ENCODE data around the gene LAYN.

LAYN gene

GRCh38 chr11:111585371-111585770 is 44.9 kb downstream of the LAYN start:
- no peak for TF ChIP-seq FOXP2 (optimal IDR thresholded peaks at IDR 0.05; ENCODE audit: control extremely low read depth, extremely low read length, insufficient read depth)
- no peak for TF ChIP-seq EZH2 (IDR thresholded peaks at IDR 0.05)
- no peak for TF ChIP-seq POLR2AphosphoS5 (IDR thresholded peaks at IDR 0.05; ENCODE audit: borderline replicate concordance, low read depth, low read length)
- no peak overlapping the region for H3K9ac ChIP-seq (ENCODE audit: insufficient read length)
- no peak overlapping the region for H3K4me3 ChIP-seq
- no peaks in the 10 kb centered on the region for H3K9me3 ChIP-seq (ENCODE audit: low read depth, low read length)
- DNase-seq (ENCODE audit: low read depth, low spot score): no peak
- no peaks in the 10 kb centered on the region for H3K36me3 ChIP-seq (ENCODE audit: insufficient read depth, low read length)
- H3K27ac ChIP-seq: no peak overlapping the region

- no peak for DNase-seq (ENCODE audit: low read depth, low spot score)
- Histone ChIP-seq H3K27ac (no peak overlapping the region), H3K9ac (ENCODE audit: insufficient read length) (no peak overlapping the region), H3K4me3 (no peak overlapping the region), H3K36me3 (ENCODE audit: insufficient read depth, low read length) (no peaks in the 10 kb centered on the region), H3K9me3 (ENCODE audit: low read depth, low read length) (no peaks in the 10 kb centered on the region)
- no peak for TF ChIP-seq EZH2 (IDR thresholded peaks at IDR 0.05)
- no peak for TF ChIP-seq POLR2AphosphoS5 (IDR thresholded peaks at IDR 0.05; ENCODE audit: borderline replicate concordance, low read depth, low read length)
- no peak for TF ChIP-seq FOXP2 (optimal IDR thresholded peaks at IDR 0.05; ENCODE audit: control extremely low read depth, extremely low read length, insufficient read depth)
These were observed 45.9 kb downstream of the LAYN start for GRCh38 chr11:111586388-111586831.

GRCh38 chr11:111589114-111589513 is 48.6 kb downstream of the LAYN start:
- no peak for DNase-seq (ENCODE audit: low read depth, low spot score)

GRCh38 chr11:111589886-111590499 is 49.5 kb downstream of the LAYN start:
- no peaks in the 10 kb centered on the region for H3K36me3 ChIP-seq (ENCODE audit: insufficient read depth, low read length)
- H3K9ac ChIP-seq (ENCODE audit: insufficient read length): no peak overlapping the region
- TF ChIP-seq EZH2 (IDR thresholded peaks at IDR 0.05) (no peak), POLR2AphosphoS5 (IDR thresholded peaks at IDR 0.05; ENCODE audit: borderline replicate concordance, low read depth, low read length) (no peak), FOXP2 (optimal IDR thresholded peaks at IDR 0.05; ENCODE audit: control extremely low read depth, extremely low read length, insufficient read depth) (no peak)
- H3K27ac ChIP-seq: no peak overlapping the region
- H3K9me3 ChIP-seq (ENCODE audit: low read depth, low read length): no peaks in the 10 kb centered on the region
- DNase-seq (ENCODE audit: low read depth, low spot score): no peak
- H3K4me3 ChIP-seq: no peak overlapping the region

More at GRCh38 chr11:111589114-111589513, 48.6 kb downstream of the LAYN start:
- H3K36me3 ChIP-seq (ENCODE audit: insufficient read depth, low read length): no peaks in the 10 kb centered on the region
- H3K9ac ChIP-seq (ENCODE audit: insufficient read length): no peak overlapping the region
- H3K27ac ChIP-seq: no peak overlapping the region
- TF ChIP-seq FOXP2 (optimal IDR thresholded peaks at IDR 0.05; ENCODE audit: control extremely low read depth, extremely low read length, insufficient read depth): no peak
- no peak for TF ChIP-seq POLR2AphosphoS5 (IDR thresholded peaks at IDR 0.05; ENCODE audit: borderline replicate concordance, low read depth, low read length)
- no peak for TF ChIP-seq EZH2 (IDR thresholded peaks at IDR 0.05)
- H3K9me3 ChIP-seq (ENCODE audit: low read depth, low read length): no peaks in the 10 kb centered on the region
- H3K4me3 ChIP-seq: no peak overlapping the region

GRCh38 chr11:111591187-111591960 is 50.9 kb downstream of the LAYN start:
- TF ChIP-seq EZH2 (IDR thresholded peaks at IDR 0.05): no peak
- no peak for TF ChIP-seq FOXP2 (optimal IDR thresholded peaks at IDR 0.05; ENCODE audit: control extremely low read depth, extremely low read length, insufficient read depth)
- no peak for TF ChIP-seq POLR2AphosphoS5 (IDR thresholded peaks at IDR 0.05; ENCODE audit: borderline replicate concordance, low read depth, low read length)
- DNase-seq (ENCODE audit: low read depth, low spot score): no peak
- H3K9ac ChIP-seq (ENCODE audit: insufficient read length): no peak overlapping the region

GRCh38 chr11:111592491-111592890 is 52.0 kb downstream of the LAYN start:
- no peak for DNase-seq (ENCODE audit: low read depth, low spot score)
- H3K4me3 ChIP-seq: no peak overlapping the region
- no peak overlapping the region for H3K27ac ChIP-seq
- H3K9ac ChIP-seq (ENCODE audit: insufficient read length): no peak overlapping the region
- TF ChIP-seq FOXP2 (optimal IDR thresholded peaks at IDR 0.05; ENCODE audit: control extremely low read depth, extremely low read length, insufficient read depth) (no peak), EZH2 (IDR thresholded peaks at IDR 0.05) (no peak), POLR2AphosphoS5 (IDR thresholded peaks at IDR 0.05; ENCODE audit: borderline replicate concordance, low read depth, low read length) (no peak)
- no peaks in the 10 kb centered on the region for H3K36me3 ChIP-seq (ENCODE audit: insufficient read depth, low read length)
- H3K9me3 ChIP-seq (ENCODE audit: low read depth, low read length): no peaks in the 10 kb centered on the region

More at GRCh38 chr11:111591187-111591960, 50.9 kb downstream of the LAYN start:
- no peak overlapping the region for H3K27ac ChIP-seq
- no peaks in the 10 kb centered on the region for H3K9me3 ChIP-seq (ENCODE audit: low read depth, low read length)
- H3K36me3 ChIP-seq (ENCODE audit: insufficient read depth, low read length): no peaks in the 10 kb centered on the region
- H3K4me3 ChIP-seq: no peak overlapping the region

GRCh38 chr11:111596319-111596718 is 55.8 kb downstream of the LAYN start:
- Histone ChIP-seq H3K36me3 (ENCODE audit: insufficient read depth, low read length) (no peaks in the 10 kb centered on the region), H3K4me3 (no peak overlapping the region), H3K9me3 (ENCODE audit: low read depth, low read length) (no peaks in the 10 kb centered on the region), H3K27ac (no peak overlapping the region), H3K9ac (ENCODE audit: insufficient read length) (no peak overlapping the region)
- TF ChIP-seq FOXP2 (optimal IDR thresholded peaks at IDR 0.05; ENCODE audit: control extremely low read depth, extremely low read length, insufficient read depth) (no peak), EZH2 (IDR thresholded peaks at IDR 0.05) (no peak), POLR2AphosphoS5 (IDR thresholded peaks at IDR 0.05; ENCODE audit: borderline replicate concordance, low read depth, low read length) (no peak)
- DNase-seq (ENCODE audit: low read depth, low spot score): no peak

GRCh38 chr11:111598148-111598547 is 57.6 kb downstream of the LAYN start:
- DNase-seq (ENCODE audit: low read depth, low spot score): no peak
- H3K9ac ChIP-seq (ENCODE audit: insufficient read length): no peak overlapping the region
- H3K9me3 ChIP-seq (ENCODE audit: low read depth, low read length): no peaks in the 10 kb centered on the region
- H3K27ac ChIP-seq: no peak overlapping the region
- no peaks in the 10 kb centered on the region for H3K36me3 ChIP-seq (ENCODE audit: insufficient read depth, low read length)
- TF ChIP-seq FOXP2 (optimal IDR thresholded peaks at IDR 0.05; ENCODE audit: control extremely low read depth, extremely low read length, insufficient read depth): no peak
- TF ChIP-seq POLR2AphosphoS5 (IDR thresholded peaks at IDR 0.05; ENCODE audit: borderline replicate concordance, low read depth, low read length): no peak
- TF ChIP-seq EZH2 (IDR thresholded peaks at IDR 0.05): no peak
- H3K4me3 ChIP-seq: no peak overlapping the region

Measured in SK-N-MC (cell line).